Activated CD4-positive, CD25-positive, alpha-beta regulatory T cell treated with anti-CD3 and anti-CD28 coated beads, Interleukin-2, amount 50 U/mL, for 16 hours (primary cell): ENCODE measurements around the gene TENM4.

Experiments used
- DNase-seq: peaks from one replicate; pipeline ENCODE4 v3.0.0-alpha.2; 2020; ENCODE audit warnings: low read depth, low spot score

Gene TENM4

GRCh38 chr11:79060081-79060953 is 380.5 kb downstream of the TENM4 start:
- DNase-seq: no peak

GRCh38 chr11:79059141-79059540 is 381.7 kb downstream of the TENM4 start:
- DNase-seq: no peak

- no peak for DNase-seq
Measured at GRCh38 chr11:79055856-79056631, 384.8 kb downstream of the TENM4 start.

- DNase-seq: no peak
Measured at GRCh38 chr11:79054636-79055035, 386.2 kb downstream of the TENM4 start.

GRCh38 chr11:79052544-79052943 is 388.3 kb downstream of the TENM4 start:
- DNase-seq: no peak

GRCh38 chr11:79050786-79051185 is 390.0 kb downstream of the TENM4 start:
- DNase-seq: no peak

GRCh38 chr11:79049741-79050179 is 391.1 kb downstream of the TENM4 start:
- DNase-seq: no peak

GRCh38 chr11:79047980-79048379 is 392.9 kb downstream of the TENM4 start:
- DNase-seq: no peak

GRCh38 chr11:79047321-79047720 is 393.5 kb downstream of the TENM4 start:
- no peak for DNase-seq

GRCh38 chr11:79046366-79046765 is 394.5 kb downstream of the TENM4 start:
- DNase-seq: no peak

- DNase-seq: no peak
Measured at GRCh38 chr11:79045800-79046304, 395.0 kb downstream of the TENM4 start.

GRCh38 chr11:79045018-79045799 is 395.6 kb downstream of the TENM4 start:
- DNase-seq: no peak

- no peak for DNase-seq
Measured at GRCh38 chr11:79044201-79044600, 396.6 kb downstream of the TENM4 start.

GRCh38 chr11:79043726-79044125 is 397.1 kb downstream of the TENM4 start:
- DNase-seq: no peak

GRCh38 chr11:79042824-79043223 is 398.0 kb downstream of the TENM4 start:
- no peak for DNase-seq

GRCh38 chr11:79040348-79040747 is 400.5 kb downstream of the TENM4 start:
- DNase-seq: no peak

- no peak for DNase-seq
Measured at GRCh38 chr11:79039122-79039521, 401.7 kb downstream of the TENM4 start.

- no peak for DNase-seq
Measured at GRCh38 chr11:79035881-79036280, 404.9 kb downstream of the TENM4 start.

- DNase-seq: no peak
Measured at GRCh38 chr11:79033833-79034232, 407.0 kb downstream of the TENM4 start.

GRCh38 chr11:79030448-79030847 is 410.4 kb downstream of the TENM4 start:
- no peak for DNase-seq

GRCh38 chr11:79028225-79028624 is 412.6 kb downstream of the TENM4 start:
- DNase-seq: no peak
